HCT116 (cell line): ENCODE measurements around the gene INPP5F. TPM values are rescaled to one million over a fixed set of nuclear protein-coding genes. Genes with fewer than 3 reads are reported as not detected.

Source experiments
- ATAC-seq: fragments of 200-7000 bp; cut with Tn5 transposase; 2 replicates; pipeline ENCODE4 v1.9.1; 2020; ENCODE audit warnings: mild to moderate bottlenecking, moderate library complexity
- Bru-seq: library from RNA; stranded (reverse); fragments of 400-500 nt; gene quantifications from one replicate; lab custom pipeline; 2021; lab: Mats Ljungman, UMichigan
- BruChase-seq, 2 experiments: library from RNA; stranded (reverse); fragments of 400-500 nt; gene quantifications; one replicate each; lab custom pipeline; 2021; lab: Mats Ljungman, UMichigan
- BruUV-seq: library from RNA; stranded (reverse); fragments of 400-500 nt; replicated peaks from 2 replicates; lab custom pipeline; 2021; lab: Mats Ljungman, UMichigan
- CTCF ChIA-PET: fragments of 300-600 bp; sonication (Branson Sonifier 250); formaldehyde crosslinking; loops from one replicate; lab custom pipeline; 2021; ENCODE audit warnings: antibody characterized with exemption; lab: Charles Lee
- POLR2A ChIA-PET: fragments of 300-600, 350-600 bp; sonication (Branson Sonifier 250); formaldehyde crosslinking; loops from one replicate; lab custom pipeline; 2021; ENCODE audit warnings: antibody characterized with exemption; lab: Charles Lee
- RAD21 ChIA-PET, 2 experiments: fragments of 300-600 bp; sonication (Branson Sonifier 250); formaldehyde crosslinking; loops; one replicate each; lab custom pipeline; 2023; ENCODE audit warnings: low total read pairs in 2 of 2; ENCODE audit not compliant: uncharacterized antibody in 2 of 2, unreplicated experiment in 2 of 2, low non-redundant PET in 1 of 2; lab: Charles Lee
- DNase-seq: peaks from one replicate; pipeline ENCODE4 v3.0.0-alpha.2; 2010; ENCODE audit warnings: low read depth, low spot score
- H2AFZ ChIP-seq: fragments of 200-600 bp; shearing (Covaris generic), sonication (generic); 2 replicates; pipeline ENCODE4 v1.6.1; 2017; ENCODE audit warnings: low read depth, mixed run types, mixed read lengths, antibody characterized with exemption, low read length; ENCODE audit not compliant: poor library complexity, severe bottlenecking
- H3K27ac ChIP-seq: 2 replicates; pipeline ENCODE4 v1.5.1; 2012; ENCODE audit warnings: low read depth, low read length
- H3K27me3 ChIP-seq: fragments of 200-600 bp; sonication (generic); 2 replicates; pipeline ENCODE4 v1.6.1; 2016; ENCODE audit warnings: mixed run types, low read length, mixed read lengths; ENCODE audit not compliant: insufficient read depth
- H3K36me3 ChIP-seq, 2 experiments: fragments of 200-500 bp in 1 of 2; fragments of 200-600 bp in 1 of 2; sonication (Bioruptor generic) in 1 of 2; sonication (generic) in 1 of 2; 2 replicates each; pipeline versions ENCODE4 v1.5.1 to v1.6.1; 2014 to 2016; ENCODE audit warnings: low read length in 2 of 2, inconsistent platforms in 1 of 2, mixed read lengths in 1 of 2, mixed run types in 1 of 2; ENCODE audit not compliant: insufficient read depth in 2 of 2, control insufficient read depth in 1 of 2
- H3K4me1 ChIP-seq, 2 experiments: fragments of 200-600 bp in 1 of 2; sonication (generic) in 1 of 2; 2 replicates each; pipeline versions ENCODE4 v1.5.1 to v1.6.1; 2012 to 2017; ENCODE audit warnings: low read length in 2 of 2, inconsistent platforms in 1 of 2, mild to moderate bottlenecking in 1 of 2, mixed read lengths in 1 of 2, mixed run types in 1 of 2, moderate library complexity in 1 of 2; ENCODE audit not compliant: insufficient read depth in 2 of 2, control insufficient read depth in 1 of 2
- H3K4me2 ChIP-seq: fragments of 200-600 bp; sonication (generic); 2 replicates; pipeline ENCODE4 v1.6.1; 2017; ENCODE audit warnings: mixed run types, low read length, mixed read lengths
- H3K4me3 ChIP-seq, 2 experiments: fragments of 200-600 bp in 1 of 2; sonication (generic) in 1 of 2; replicated peaks in 1 of 2; 2 replicates each; pipeline ENCODE4 v1.5.1; 2011 to 2016; ENCODE audit warnings: low read length in 2 of 2, control low read depth in 1 of 2, low read depth in 1 of 2, mild to moderate bottlenecking in 1 of 2, mixed read lengths in 1 of 2, mixed run types in 1 of 2
- H3K79me2 ChIP-seq: fragments of 200-600 bp; sonication (generic); 2 replicates; pipeline ENCODE4 v1.6.1; 2017; ENCODE audit warnings: mild to moderate bottlenecking, mixed run types, low read length, moderate library complexity, mixed read lengths; ENCODE audit not compliant: insufficient read depth
- H3K9ac ChIP-seq: fragments of 200-600 bp; sonication (generic); 2 replicates; pipeline ENCODE4 v1.6.1; 2016; ENCODE audit warnings: low read length, mixed read lengths
- H3K9me2 ChIP-seq: fragments of 200-600 bp; sonication (generic), shearing (Covaris generic); 2 replicates; pipeline ENCODE4 v1.6.1; 2017; ENCODE audit warnings: mixed run types, mild to moderate bottlenecking, moderate library complexity; ENCODE audit not compliant: insufficient read depth
- H3K9me3 ChIP-seq, 2 experiments: fragments of 200-500 bp in 1 of 2; fragments of 200-600 bp in 1 of 2; sonication (Bioruptor generic) in 1 of 2; sonication (generic) in 1 of 2; 2 replicates each; pipeline ENCODE4 v1.6.1; 2014 to 2017; ENCODE audit warnings: low read length in 2 of 2, mixed read lengths in 2 of 2, inconsistent platforms in 1 of 2, low read depth in 1 of 2, mild to moderate bottlenecking in 1 of 2, mixed run types in 1 of 2, moderate library complexity in 1 of 2; ENCODE audit not compliant: control insufficient read depth in 1 of 2, insufficient read depth in 1 of 2
- H4K20me1 ChIP-seq: fragments of 200-600 bp; sonication (generic), shearing (Covaris generic); 2 replicates; pipeline ENCODE4 v1.6.1; 2017; ENCODE audit warnings: mixed run types, mild to moderate bottlenecking, moderate library complexity; ENCODE audit not compliant: insufficient read depth
- CTCF ChIP-seq, 3 experiments: fragments of 200-600 bp in 1 of 3; sonication (generic) in 1 of 3; IDR thresholded peaks in 2 of 3; conservative IDR thresholded peaks in 1 of 3; 2 replicates each; pipeline ENCODE4 v1.5.1; 2012 to 2017; ENCODE audit warnings: low read depth in 2 of 3, low read length in 2 of 3, antibody characterized with exemption in 1 of 3, borderline replicate concordance in 1 of 3, control low read depth in 1 of 3, mild to moderate bottlenecking in 1 of 3, mixed read lengths in 1 of 3, mixed run types in 1 of 3, moderate library complexity in 1 of 3; ENCODE audit not compliant: insufficient read depth in 1 of 3
- MAX ChIP-seq: IDR thresholded peaks from 2 replicates; pipeline ENCODE4 v1.6.1; 2012
- POLR2AphosphoS5 ChIP-seq: IDR thresholded peaks from 2 replicates; pipeline ENCODE4 v1.6.1; 2011; ENCODE audit warnings: mild to moderate bottlenecking, low read depth, low read length, moderate library complexity
- SIN3A ChIP-seq: IDR thresholded peaks from 2 replicates; pipeline ENCODE4 v1.6.1; 2012; ENCODE audit warnings: low read depth
- YY1 ChIP-seq: IDR thresholded peaks from 2 replicates; pipeline ENCODE4 v1.6.1; 2011; ENCODE audit warnings: low read length, low read depth, moderate library complexity, mild to moderate bottlenecking; ENCODE audit not compliant: insufficient replicate concordance; ENCODE audit errors: extremely low read depth
- ZBTB33 ChIP-seq: IDR thresholded peaks from 2 replicates; pipeline ENCODE4 v1.6.1; 2011; ENCODE audit warnings: mild to moderate bottlenecking, low read length, moderate library complexity; ENCODE audit not compliant: insufficient replicate concordance; ENCODE audit errors: extremely low read depth
- ZFX ChIP-seq: fragments of 450-650 bp; IDR thresholded peaks from 2 replicates; pipeline ENCODE4 v1.6.1; 2017
- intact Hi-C: fragments of 100-400 bp; cut with micrococcal nuclease; formaldehyde crosslinking; loops from 2 replicates; pipeline ENCODE4 v1.10.0; 2022
- long read RNA-seq: library from polyadenylated mRNA; unstranded; transcript quantifications from one replicate; pipeline ENCODE4 v2.0.0, GENCODE V29; 2021; ENCODE audit not compliant: unreplicated experiment
- polyA plus RNA-seq: library from polyadenylated mRNA; unstranded; fragments of >200 nt; gene quantifications from 2 replicates; pipeline ENCODE4 v1.2.1, GENCODE V29; 2012; ENCODE audit warnings: missing spikeins
- total RNA-seq: library from RNA; stranded (reverse); gene quantifications from one replicate; pipeline ENCODE4 v1.2.1, GENCODE V29; 2021; ENCODE audit not compliant: unreplicated experiment

INPP5F gene
- total RNA-seq, result 21.6 TPM
- polyA plus RNA-seq, result 9.5 and 13.5 TPM in 2 replicates
- percentile 70 among the genes with signal in this experiment for Bru-seq, nascent RNA
- BruChase-seq, experiment 1, labeled RNA remaining after a 6-hour chase, result percentile 70 among the genes with signal in this experiment
- percentile 73 among the genes with signal in this experiment for BruChase-seq, experiment 2, labeled RNA remaining after a 2-hour chase
- long read RNA-seq, full-length matches to known transcripts, result 11 of 24 reads
- long read RNA-seq, partial matches to known transcripts, result 4 of 24 reads
- long read RNA-seq, other reads (novel, unspliced or antisense), result 9 of 24 reads

GRCh38 chr10:119725828-119726675, at the start of gene INPP5F:
Gene INPP5F (plus strand): TSS chr10:119726050. CDS start chr10:119726263, 213 bp downstream.
- Histone ChIP-seq H4K20me1 (no peaks in the 10 kb centered on the region), H2AFZ (no peak within 1 kb of the TSS), H3K9ac (peak within 1 kb of the TSS; percentile 78), H3K4me1 (peaks cover 15 to 23% of the 10 kb centered on the region in 2 experiments), H3K4me2 (peak within 1 kb of the TSS; percentile 91), H3K27me3 (no peaks in the 10 kb centered on the region), H3K36me3 (no peaks in the 10 kb centered on the region), H3K9me3 (no peaks in the 10 kb centered on the region), H3K79me2 (peaks cover 24% of the 10 kb centered on the region), H3K9me2 (no peaks in the 10 kb centered on the region), H3K4me3 (peak within 1 kb of the TSS; percentile 71 to 76), H3K27ac (peak within 1 kb of the TSS; percentile 66)
- CTCF ChIA-PET, result interaction anchor here (0.7 to 2.1 kb wide), 7 partner anchors 10 to 285 kb away, joined by 3 to 10 read pairs (median 5); no protein-coding TSS in a partner anchor
- DNase-seq (peak; percentile 97), ATAC-seq (peak; percentile 96)
- TF ChIP-seq ZBTB33 (no peak), MAX (no peak), ZFX (peak; percentile 24; the same call in 1 of the 2 replicates), POLR2AphosphoS5 (peak; percentile 93), CTCF (IDR thresholded peaks at IDR 0.05 in 2 of 3, conservative IDR thresholded peaks at IDR 0.05 in 1 of 3; ENCODE audit: borderline replicate concordance in 1 of 3, insufficient read depth in 1 of 3, low read depth in 2 of 3, low read length in 2 of 3) (peak in 2 of 3 experiments; percentile 14 to 15; a peak in 1 of 6 replicates), SIN3A (peak; percentile 36; the same call in 1 of the 2 replicates), YY1 (peak; percentile 3)
- no TSS peak for BruUV-seq
- RAD21 ChIA-PET, result interaction anchor here (0.6 to 1.1 kb wide), 3 partner anchors 12 to 58 kb away, joined by 3 to 5 read pairs (median 4); no protein-coding TSS in a partner anchor
- POLR2A ChIA-PET, result interaction anchor here (0.8 to 1.9 kb wide), 7 partner anchors 9 to 247 kb away, joined by 3 to 12 read pairs (median 6); partner anchors contain the start of gene BAG3
- intact Hi-C loops, result loop anchor here (2.0 to 5.0 kb wide), 2 partner anchors 75 to 129 kb away; partner anchors contain the start of genes BAG3 and TIAL1
